A549 (cell line): ENCODE data around the gene FAM131A.

ENCODE experiments used
- EP300 ChIP-seq, 2 experiments: fragments of >200 bp; sonication (Bioruptor Twin); formaldehyde crosslinking; IDR thresholded peaks; 2 replicates in 1 of 2; 3 replicates in 1 of 2; pipeline ENCODE4 v1.6.1; 2016 to 2017
- ESRRA ChIP-seq: fragments of 150-350 bp; IDR thresholded peaks from 2 replicates; pipeline ENCODE4 v1.6.1; 2014; ENCODE audit warnings: mild to moderate bottlenecking, low read length, borderline replicate concordance
- GATA3 ChIP-seq: IDR thresholded peaks from 2 replicates; pipeline ENCODE4 v1.6.1; 2012; ENCODE audit warnings: borderline replicate concordance
- JUN ChIP-seq, 2 experiments: fragments of >200 bp; sonication (Bioruptor Twin); formaldehyde crosslinking; IDR thresholded peaks; 2 replicates in 1 of 2; 3 replicates in 1 of 2; pipeline ENCODE4 v1.6.1; 2016 to 2017
- MAFK ChIP-seq: fragments of 450-650 bp; IDR thresholded peaks from 2 replicates; pipeline ENCODE4 v1.6.1; 2014; ENCODE audit not compliant: partially characterized antibody
- PHF8 ChIP-seq: fragments of 200-600 bp; sonication (generic); IDR thresholded peaks from 2 replicates; pipeline ENCODE4 v1.6.1; 2016; ENCODE audit warnings: low read depth, mild to moderate bottlenecking, antibody characterized with exemption, moderate library complexity, borderline replicate concordance
- POLR2A ChIP-seq: IDR thresholded peaks from 2 replicates; pipeline ENCODE4 v1.6.1; 2012; ENCODE audit warnings: mild to moderate bottlenecking, low read length
- RCOR1 ChIP-seq: fragments of 150-350 bp; IDR thresholded peaks from 2 replicates; pipeline ENCODE4 v1.6.1; 2014; ENCODE audit warnings: antibody characterized with exemption, low read length, low read depth
- RFX5 ChIP-seq: fragments of 450-650 bp; IDR thresholded peaks from 2 replicates; pipeline ENCODE4 v1.7.1; 2014; ENCODE audit warnings: antibody characterized with exemption, mild to moderate bottlenecking, moderate library complexity
- RNF2 ChIP-seq: fragments of 200-600 bp; sonication (generic); IDR thresholded peaks from 2 replicates; pipeline ENCODE4 v1.6.1; 2016; ENCODE audit warnings: low read depth, mild to moderate bottlenecking, antibody characterized with exemption, moderate library complexity, borderline replicate concordance
- SMC3 ChIP-seq: fragments of >200 bp; sonication (Bioruptor Twin); formaldehyde crosslinking; IDR thresholded peaks from 3 replicates; pipeline ENCODE4 v1.6.1; 2018; ENCODE audit warnings: inconsistent platforms
- TF ChIP-seq, protein P1 (sequence below): fragments of >200 bp; sonication (Bioruptor Twin); formaldehyde crosslinking; IDR thresholded peaks from 3 replicates; pipeline ENCODE4 v1.5.1; 2016
- TF ChIP-seq, protein P2 (sequence below): IDR thresholded peaks from 2 replicates; pipeline ENCODE4 v1.6.1; 2012

DNA sequence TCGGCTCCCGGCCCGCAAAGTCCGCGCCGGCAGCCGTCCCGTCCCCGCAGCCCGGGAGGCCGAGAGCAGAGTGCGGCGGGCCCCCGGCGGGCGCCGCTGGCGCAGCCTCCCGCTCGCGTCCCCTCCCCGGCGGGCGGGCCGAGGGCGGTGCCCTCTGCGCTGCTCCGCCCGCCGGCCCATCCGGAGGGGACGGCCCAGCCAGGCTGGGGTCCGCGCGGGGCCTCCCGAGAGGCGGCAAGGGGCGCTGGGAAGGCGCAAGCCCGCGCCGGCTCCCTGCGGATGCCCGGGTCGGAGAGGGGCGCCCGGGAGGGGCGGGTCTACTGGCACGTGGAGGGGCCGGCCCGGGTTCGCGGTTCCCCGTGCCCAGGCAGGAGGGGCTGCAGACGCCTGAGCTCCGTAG, 24.1 kb downstream of the FAM131A start, which contains the start of the genes CLCN2 and POLR2H:
- no peak for TF ChIP-seq PHF8
- no peak for TF ChIP-seq RCOR1
- TF ChIP-seq, protein P1, sequence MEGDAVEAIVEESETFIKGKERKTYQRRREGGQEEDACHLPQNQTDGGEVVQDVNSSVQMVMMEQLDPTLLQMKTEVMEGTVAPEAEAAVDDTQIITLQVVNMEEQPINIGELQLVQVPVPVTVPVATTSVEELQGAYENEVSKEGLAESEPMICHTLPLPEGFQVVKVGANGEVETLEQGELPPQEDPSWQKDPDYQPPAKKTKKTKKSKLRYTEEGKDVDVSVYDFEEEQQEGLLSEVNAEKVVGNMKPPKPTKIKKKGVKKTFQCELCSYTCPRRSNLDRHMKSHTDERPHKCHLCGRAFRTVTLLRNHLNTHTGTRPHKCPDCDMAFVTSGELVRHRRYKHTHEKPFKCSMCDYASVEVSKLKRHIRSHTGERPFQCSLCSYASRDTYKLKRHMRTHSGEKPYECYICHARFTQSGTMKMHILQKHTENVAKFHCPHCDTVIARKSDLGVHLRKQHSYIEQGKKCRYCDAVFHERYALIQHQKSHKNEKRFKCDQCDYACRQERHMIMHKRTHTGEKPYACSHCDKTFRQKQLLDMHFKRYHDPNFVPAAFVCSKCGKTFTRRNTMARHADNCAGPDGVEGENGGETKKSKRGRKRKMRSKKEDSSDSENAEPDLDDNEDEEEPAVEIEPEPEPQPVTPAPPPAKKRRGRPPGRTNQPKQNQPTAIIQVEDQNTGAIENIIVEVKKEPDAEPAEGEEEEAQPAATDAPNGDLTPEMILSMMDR, result no peak
- no peak for TF ChIP-seq SMC3
- peak; percentile 54 for TF ChIP-seq POLR2A
- TF ChIP-seq EP300 (IDR thresholded peaks at IDR 0.05), result no peak
- TF ChIP-seq, protein P2, sequence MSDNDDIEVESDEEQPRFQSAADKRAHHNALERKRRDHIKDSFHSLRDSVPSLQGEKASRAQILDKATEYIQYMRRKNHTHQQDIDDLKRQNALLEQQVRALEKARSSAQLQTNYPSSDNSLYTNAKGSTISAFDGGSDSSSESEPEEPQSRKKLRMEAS, result no peak
- TF ChIP-seq RNF2, result no peak
- TF ChIP-seq GATA3, result no peak
- TF ChIP-seq RFX5, result no peak
- TF ChIP-seq JUN (IDR thresholded peaks at IDR 0.05), result no peak
- no peak for TF ChIP-seq ESRRA
- no peak for TF ChIP-seq MAFK
